AG04450 (cell line): Measurements from ENCODE around the gene PRKN. TPM values are rescaled to one million over a fixed set of nuclear protein-coding genes. Genes with fewer than 3 reads are reported as not detected.
"Not testable (repeated sequence)": the region's sequence is repeated elsewhere in the genome, so short reads cannot be mapped to it uniquely, and the experiment has no call there.

Experiments used
- CTCF ChIA-PET: fragments of 300-600, 350-600 bp; formaldehyde crosslinking; extraction: SDS; loops from one replicate; lab custom pipeline; 2022; ENCODE audit warnings: antibody characterized with exemption, inconsistent platforms; lab: Charles Lee
- POLR2A ChIA-PET: fragments of 350-600 bp; formaldehyde crosslinking; extraction: SDS; loops from one replicate; lab custom pipeline; 2021; ENCODE audit warnings: antibody characterized with exemption, inconsistent platforms; lab: Yijun Ruan, JAX
- DNase-seq: peaks from one replicate; pipeline ENCODE4 v3.0.0-alpha.2; 2011; ENCODE audit warnings: low read depth, low spot score
- H3K27ac ChIP-seq: one replicate; pipeline ENCODE4 v1.5.1; 2012; ENCODE audit warnings: low read depth, low read length, control low read depth
- H3K27me3 ChIP-seq: one replicate; pipeline ENCODE4 v1.6.0; 2012; ENCODE audit warnings: low read length; ENCODE audit not compliant: control insufficient read depth, insufficient read depth
- H3K4me3 ChIP-seq: 2 replicates; pipeline ENCODE4 v1.5.1; 2011; ENCODE audit warnings: mild to moderate bottlenecking, low read depth, low read length, control low read depth
- H3K9me3 ChIP-seq: 2 replicates; pipeline ENCODE4 v1.5.1; 2012; ENCODE audit warnings: low read length; ENCODE audit not compliant: control insufficient read depth, insufficient read depth
- polyA plus RNA-seq: library from polyadenylated mRNA; depleted of rRNA; stranded (reverse); fragments of >200 nt; gene quantifications from 2 replicates; pipeline ENCODE4 v1.2.3, GENCODE V29; 2011
- TF ChIP-seq, protein P1 (sequence below): IDR thresholded peaks from 2 replicates; pipeline ENCODE4 v1.5.1; 2011; ENCODE audit warnings: low read depth, low read length, control low read depth, inconsistent platforms

Gene PRKN
- polyA plus RNA-seq, 1 experiment, result not detected

DNA sequence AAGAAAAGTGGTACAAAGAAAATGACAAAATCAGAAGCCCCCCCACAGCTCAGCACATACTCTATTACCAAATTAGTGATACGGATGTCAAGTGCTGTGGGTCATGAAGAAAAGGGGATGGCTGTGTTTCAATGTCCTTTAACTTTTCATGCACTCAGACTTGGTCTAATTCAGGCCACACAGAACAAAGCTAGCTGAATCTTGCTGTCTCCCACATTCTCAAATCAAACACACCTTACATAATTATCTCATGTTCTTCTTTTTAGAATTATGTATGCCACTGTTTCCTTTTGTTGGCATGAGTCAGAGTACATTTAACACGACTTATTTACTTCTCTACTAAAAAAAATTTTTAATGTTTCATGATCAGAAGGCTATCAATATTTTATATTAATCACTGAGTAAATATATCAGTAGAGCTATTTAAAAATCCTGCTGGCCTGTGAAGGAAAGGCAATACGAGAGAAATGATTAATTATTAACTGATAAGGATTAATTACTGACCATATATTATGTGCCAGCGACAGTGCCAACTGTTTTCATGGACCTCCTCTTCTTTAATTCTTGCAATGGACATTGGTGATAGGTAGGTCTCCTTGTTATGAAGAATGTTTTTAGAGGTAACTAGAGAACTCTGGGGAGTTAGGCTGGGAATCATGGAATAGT is 857.2 kb downstream of the PRKN start:
- no peak overlapping the region for H3K4me3 ChIP-seq
- no peaks in the 10 kb centered on the region for H3K27me3 ChIP-seq
- ChIA-PET CTCF (no interaction called here), POLR2A (no interaction called here)
- DNase-seq, result no peak
- TF ChIP-seq, protein P1, sequence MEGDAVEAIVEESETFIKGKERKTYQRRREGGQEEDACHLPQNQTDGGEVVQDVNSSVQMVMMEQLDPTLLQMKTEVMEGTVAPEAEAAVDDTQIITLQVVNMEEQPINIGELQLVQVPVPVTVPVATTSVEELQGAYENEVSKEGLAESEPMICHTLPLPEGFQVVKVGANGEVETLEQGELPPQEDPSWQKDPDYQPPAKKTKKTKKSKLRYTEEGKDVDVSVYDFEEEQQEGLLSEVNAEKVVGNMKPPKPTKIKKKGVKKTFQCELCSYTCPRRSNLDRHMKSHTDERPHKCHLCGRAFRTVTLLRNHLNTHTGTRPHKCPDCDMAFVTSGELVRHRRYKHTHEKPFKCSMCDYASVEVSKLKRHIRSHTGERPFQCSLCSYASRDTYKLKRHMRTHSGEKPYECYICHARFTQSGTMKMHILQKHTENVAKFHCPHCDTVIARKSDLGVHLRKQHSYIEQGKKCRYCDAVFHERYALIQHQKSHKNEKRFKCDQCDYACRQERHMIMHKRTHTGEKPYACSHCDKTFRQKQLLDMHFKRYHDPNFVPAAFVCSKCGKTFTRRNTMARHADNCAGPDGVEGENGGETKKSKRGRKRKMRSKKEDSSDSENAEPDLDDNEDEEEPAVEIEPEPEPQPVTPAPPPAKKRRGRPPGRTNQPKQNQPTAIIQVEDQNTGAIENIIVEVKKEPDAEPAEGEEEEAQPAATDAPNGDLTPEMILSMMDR, result no peak
- no peak overlapping the region for H3K27ac ChIP-seq
- no peaks in the 10 kb centered on the region for H3K9me3 ChIP-seq

DNA sequence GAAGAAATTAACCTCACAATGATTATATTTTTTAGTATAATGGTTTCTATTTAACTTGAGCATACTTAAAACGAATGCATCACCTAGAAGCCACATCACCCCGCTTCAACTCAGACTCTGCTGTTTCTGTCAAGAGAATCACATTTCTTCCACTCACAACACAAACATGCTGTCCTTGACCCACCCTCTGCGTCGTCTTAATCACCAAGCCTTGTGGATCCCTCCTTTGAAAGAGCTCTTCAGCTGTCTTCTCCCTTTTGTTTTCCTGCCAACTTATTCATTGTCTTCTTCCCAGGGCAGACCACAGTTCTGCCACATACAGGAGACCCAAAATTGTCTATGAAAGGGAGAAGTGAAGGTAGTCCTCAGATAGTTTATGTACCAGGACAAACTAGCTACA is 858.1 kb downstream of the PRKN start:
- POLR2A ChIA-PET, result no interaction called here
- CTCF ChIA-PET, result no interaction called here
- no peak for DNase-seq
- no peaks in the 10 kb centered on the region for H3K9me3 ChIP-seq
- TF ChIP-seq, protein P1, result no peak
- H3K27me3 ChIP-seq, result no peaks in the 10 kb centered on the region
- H3K4me3 ChIP-seq, result no peak overlapping the region
- H3K27ac ChIP-seq, result no peak overlapping the region

DNA sequence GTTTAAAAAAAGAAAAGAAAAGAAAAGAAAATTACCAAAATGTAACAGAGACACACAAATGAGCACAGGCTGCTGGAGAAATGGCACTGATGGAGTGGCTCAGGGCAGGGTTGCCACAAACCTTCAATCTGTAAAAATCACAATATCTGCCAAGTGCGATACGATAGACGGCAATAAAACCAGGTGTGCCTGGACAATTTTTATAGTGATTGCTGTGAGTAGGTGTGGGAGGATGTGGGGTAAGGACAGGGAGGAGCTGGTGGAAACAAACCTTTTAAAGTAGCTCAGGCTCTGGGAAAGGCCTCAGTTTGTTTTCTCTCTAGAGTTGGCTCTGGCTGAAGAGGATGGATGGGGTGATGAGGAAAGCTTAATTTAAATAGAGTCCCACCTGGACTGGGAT is 861.0 kb downstream of the PRKN start:
- Histone ChIP-seq H3K27ac (no peak overlapping the region), H3K4me3 (no peak overlapping the region), H3K9me3 (no peaks in the 10 kb centered on the region), H3K27me3 (no peaks in the 10 kb centered on the region)
- no peak for DNase-seq
- TF ChIP-seq, protein P1, result no peak
- CTCF ChIA-PET, result no interaction called here
- POLR2A ChIA-PET, result no interaction called here

DNA sequence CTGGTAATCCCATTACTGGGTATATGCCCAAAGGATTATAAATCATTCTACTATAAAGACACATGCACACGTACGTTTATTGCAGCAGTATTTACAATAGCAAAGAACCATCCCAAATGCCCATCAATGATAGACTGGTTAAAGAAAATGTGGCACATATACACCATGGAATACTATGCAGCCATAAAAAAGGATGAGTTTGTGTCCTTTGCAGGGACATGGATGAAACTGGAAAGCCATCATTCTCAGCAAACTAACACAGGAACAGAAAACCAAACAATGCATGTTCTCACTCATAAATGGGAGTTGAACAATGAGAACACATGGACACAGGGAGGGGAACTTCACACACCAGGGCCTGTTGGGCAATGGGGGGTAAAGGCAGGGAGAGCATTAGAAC is 866.5 kb downstream of the PRKN start:
- H3K27me3 ChIP-seq, CTCF ChIA-PET, H3K27ac ChIP-seq, POLR2A ChIA-PET, DNase-seq, H3K4me3 ChIP-seq: not testable (repeated sequence)
- H3K9me3 ChIP-seq, result peaks cover 12% of the 10 kb centered on the region

DNA sequence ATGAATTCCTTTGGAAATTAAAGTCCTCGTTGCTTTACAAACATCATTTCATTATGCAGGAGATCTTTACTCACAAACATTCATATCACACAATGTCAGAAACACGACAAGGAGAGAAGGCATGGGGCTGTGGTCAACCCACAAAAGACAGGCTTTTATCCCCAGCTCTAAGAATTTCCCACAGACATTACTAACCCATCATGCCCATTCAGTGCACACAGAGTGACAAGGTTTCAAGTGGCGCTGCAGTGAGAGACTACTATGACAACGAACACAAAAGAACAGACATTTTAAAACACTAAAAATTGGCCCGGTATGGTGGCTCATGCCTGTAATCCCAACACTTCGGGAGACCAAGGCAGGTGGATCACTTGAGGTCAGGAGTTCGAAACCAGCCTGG is 873.9 kb downstream of the PRKN start:
- Histone ChIP-seq H3K4me3 (no peak overlapping the region), H3K9me3 (peaks cover 27% of the 10 kb centered on the region), H3K27me3 (no peaks in the 10 kb centered on the region), H3K27ac (no peak overlapping the region)
- ChIA-PET POLR2A (no interaction called here), CTCF (no interaction called here)
- TF ChIP-seq, protein P1, result no peak
- DNase-seq, result no peak

DNA sequence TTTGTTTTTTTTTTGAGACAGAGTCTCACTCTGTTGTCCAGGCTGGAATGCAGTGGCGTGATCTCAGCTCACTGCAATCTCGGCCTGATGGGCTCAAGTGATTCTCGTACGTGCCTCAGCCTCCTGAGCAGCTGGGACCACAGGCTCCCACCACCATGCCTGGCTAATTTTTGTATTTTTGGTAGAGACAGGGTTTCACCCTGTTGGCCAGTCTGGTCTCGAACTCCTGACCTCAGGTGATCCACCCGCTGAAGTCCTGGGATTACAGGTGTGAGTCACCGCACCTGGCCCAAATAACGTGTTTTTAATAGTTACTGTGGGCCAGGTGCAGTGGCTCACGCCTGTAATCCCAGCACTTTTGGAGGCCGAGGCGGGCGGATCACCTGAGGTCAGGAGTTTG is 876.1 kb downstream of the PRKN start:
- peaks cover 21% of the 10 kb centered on the region for H3K9me3 ChIP-seq
- DNase-seq, H3K27ac ChIP-seq, POLR2A ChIA-PET, H3K4me3 ChIP-seq, H3K27me3 ChIP-seq, CTCF ChIA-PET: not testable (repeated sequence)
